ENCODE data around the gene ANKRD36B.

The ANKRD36B gene

DNA sequence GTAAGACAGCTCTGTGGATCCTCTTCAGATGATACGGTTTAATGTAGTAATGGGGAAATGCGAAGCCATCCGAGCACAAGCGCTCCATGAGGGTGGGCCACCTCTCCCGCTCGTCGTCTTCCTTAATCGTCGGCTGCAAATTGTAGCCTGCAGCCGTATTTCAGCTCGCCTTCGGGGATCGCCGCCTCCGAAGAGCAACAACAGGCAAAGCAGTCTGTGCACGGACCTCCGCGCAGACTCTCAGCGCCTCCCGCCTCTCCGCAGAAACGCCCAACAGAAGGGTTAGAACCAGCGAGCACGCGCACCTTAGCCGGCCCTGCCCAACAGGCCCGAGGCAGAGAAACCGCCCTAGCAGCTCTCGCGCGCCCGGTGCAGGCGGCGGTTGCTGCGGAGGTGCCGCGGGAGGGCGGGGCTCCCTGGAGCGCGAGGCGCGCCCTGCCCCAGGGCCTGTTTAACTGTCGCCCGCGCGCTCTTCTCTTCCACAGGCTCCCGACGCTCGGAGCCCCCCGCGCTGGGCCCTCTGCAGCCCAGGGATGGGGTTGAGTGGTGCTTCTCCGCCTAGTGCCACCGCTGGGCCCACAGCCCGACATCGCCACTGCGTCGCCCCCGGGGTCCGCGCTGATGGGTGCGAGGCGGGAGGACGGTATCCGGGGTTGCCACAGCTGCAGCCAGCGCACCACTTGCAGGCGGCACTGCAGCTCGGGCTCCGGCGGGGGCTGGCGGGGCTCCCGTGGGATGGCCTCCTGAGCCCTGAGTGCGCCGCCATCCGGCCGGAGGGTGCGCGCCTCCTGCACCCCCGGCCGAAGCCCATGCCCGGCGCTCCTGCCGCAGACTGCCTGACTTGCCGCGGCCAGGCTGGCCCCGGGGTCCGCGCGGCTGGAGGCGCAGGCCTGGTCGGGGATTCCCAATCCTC lies at the start of gene ANKRD36B:
ANKRD36B (minus strand) TSS at position 280 of the 913 bp plus-strand sequence; CDS start at position 88, 192 bp downstream.
- TF ChIP-seq, protein P1, sequence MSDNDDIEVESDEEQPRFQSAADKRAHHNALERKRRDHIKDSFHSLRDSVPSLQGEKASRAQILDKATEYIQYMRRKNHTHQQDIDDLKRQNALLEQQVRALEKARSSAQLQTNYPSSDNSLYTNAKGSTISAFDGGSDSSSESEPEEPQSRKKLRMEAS (IDR thresholded peaks at IDR 0.05): peak; percentile 68

DNA sequence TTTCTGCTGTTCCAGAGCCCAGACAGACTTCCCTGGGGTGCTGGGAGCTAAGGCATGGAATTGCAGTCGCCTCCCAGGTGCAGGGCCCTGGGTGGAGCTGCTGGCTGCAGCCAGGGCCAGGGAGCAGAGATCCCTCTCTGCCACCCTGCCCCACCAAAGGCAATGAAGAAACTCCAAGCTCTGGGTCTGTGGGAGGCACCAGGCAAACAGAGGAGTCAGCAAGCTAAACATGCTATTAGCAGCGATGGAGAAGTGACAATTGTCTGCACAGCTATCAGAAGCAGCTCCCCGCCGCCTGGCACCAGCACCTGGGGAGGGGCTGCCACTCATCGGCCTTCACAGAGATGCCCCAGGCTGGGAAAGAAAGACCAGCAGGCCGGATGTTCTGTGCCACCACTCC lies 28.2 kb upstream of the ANKRD36B start:
- no peak for TF ChIP-seq EP300 (IDR thresholded peaks at IDR 0.05; ENCODE audit: borderline replicate concordance)
- TF ChIP-seq TAF1 (IDR thresholded peaks at IDR 0.05; ENCODE audit: low read depth): no peak
- TF ChIP-seq YY1 (IDR thresholded peaks at IDR 0.05; ENCODE audit: low read depth): no peak
- no peak for TF ChIP-seq FOXM1 (IDR thresholded peaks at IDR 0.05; ENCODE audit: borderline replicate concordance, low read depth)
- TF ChIP-seq RAD21 (IDR thresholded peaks at IDR 0.05; ENCODE audit: low read depth): no peak
- no peak for TF ChIP-seq CEBPB (IDR thresholded peaks at IDR 0.05)
- no peak for TF ChIP-seq TEAD4 (IDR thresholded peaks at IDR 0.05)
- TF ChIP-seq ZBTB7A (IDR thresholded peaks at IDR 0.05; ENCODE audit: low read depth): no peak

DNA sequence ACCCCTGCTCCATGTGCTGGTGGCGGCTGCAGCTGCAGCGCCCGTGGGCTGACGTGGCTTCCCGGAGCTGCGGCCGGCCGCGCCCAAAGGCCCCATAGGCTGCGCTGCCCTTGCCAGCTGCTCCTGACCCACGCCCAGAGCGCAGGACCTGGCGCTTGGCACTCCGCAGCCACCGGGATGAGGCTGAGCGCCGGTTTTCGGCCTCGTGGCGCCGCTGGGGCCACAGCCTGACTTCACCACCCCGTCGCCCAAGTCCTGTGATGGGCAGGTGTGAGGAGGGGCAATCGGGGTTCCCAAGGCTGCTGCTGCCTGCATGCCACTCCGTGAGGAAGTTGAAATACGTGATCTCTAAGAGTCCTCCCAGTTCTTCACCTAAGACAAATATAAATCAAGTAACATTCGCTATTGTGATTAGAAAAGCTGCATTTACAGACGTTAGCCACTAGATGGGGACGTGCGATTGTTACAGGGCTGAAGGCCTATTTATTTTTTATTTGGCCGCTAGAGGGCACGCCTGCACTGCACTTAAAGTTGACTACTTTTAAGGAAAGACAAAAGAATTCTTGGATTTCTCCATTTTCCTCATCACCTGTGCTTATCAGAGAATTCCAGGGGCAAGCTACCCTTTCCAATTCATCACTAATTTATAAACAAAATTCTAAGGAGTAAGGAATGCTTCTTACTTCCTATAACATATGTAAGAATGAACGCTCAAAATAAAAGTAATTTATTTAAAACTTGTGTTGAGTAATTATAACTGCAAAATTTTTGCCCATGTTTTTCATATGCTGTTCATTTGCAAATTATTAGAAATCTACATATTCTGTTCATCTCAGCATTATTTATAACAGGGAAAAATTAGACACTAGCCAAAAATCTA lies 1.1 kb upstream of the ANKRD36B start:
- TF ChIP-seq, protein P1 (IDR thresholded peaks at IDR 0.05): 0 out of 2 replicates have a peak, but pooled peaks have one; percentile 26
- TF ChIP-seq RAD21 (IDR thresholded peaks at IDR 0.05; ENCODE audit: low read depth) (peak; percentile 99), FOXM1 (IDR thresholded peaks at IDR 0.05; ENCODE audit: borderline replicate concordance, low read depth) (0 out of 2 replicates have a peak, but pooled peaks have one; percentile 22)

DNA sequence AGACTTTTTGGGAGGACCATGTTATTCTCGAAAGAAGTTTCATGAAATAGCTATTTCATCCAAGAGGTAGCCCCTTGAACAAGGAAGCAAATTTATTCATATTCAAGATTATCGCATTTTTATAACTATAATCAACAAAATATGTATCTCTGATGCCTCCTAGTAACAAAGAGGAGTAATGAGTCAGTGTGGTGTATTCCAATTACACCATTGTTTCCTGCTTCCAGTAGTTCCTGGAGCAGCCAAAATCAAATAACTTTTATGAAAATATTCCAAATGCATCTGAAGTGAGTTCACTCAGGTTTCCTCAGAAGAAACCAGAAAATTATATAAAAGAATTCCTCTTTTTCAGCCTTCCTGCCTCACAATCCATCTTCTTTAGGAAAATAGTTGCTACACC lies 43.0 kb downstream of the ANKRD36B start:
- TF ChIP-seq, protein P2, sequence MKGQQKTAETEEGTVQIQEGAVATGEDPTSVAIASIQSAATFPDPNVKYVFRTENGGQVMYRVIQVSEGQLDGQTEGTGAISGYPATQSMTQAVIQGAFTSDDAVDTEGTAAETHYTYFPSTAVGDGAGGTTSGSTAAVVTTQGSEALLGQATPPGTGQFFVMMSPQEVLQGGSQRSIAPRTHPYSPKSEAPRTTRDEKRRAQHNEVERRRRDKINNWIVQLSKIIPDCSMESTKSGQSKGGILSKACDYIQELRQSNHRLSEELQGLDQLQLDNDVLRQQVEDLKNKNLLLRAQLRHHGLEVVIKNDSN (IDR thresholded peaks at IDR 0.05): no peak
- TF ChIP-seq, protein P1 (IDR thresholded peaks at IDR 0.05): no peak
- TF ChIP-seq, protein P3, sequence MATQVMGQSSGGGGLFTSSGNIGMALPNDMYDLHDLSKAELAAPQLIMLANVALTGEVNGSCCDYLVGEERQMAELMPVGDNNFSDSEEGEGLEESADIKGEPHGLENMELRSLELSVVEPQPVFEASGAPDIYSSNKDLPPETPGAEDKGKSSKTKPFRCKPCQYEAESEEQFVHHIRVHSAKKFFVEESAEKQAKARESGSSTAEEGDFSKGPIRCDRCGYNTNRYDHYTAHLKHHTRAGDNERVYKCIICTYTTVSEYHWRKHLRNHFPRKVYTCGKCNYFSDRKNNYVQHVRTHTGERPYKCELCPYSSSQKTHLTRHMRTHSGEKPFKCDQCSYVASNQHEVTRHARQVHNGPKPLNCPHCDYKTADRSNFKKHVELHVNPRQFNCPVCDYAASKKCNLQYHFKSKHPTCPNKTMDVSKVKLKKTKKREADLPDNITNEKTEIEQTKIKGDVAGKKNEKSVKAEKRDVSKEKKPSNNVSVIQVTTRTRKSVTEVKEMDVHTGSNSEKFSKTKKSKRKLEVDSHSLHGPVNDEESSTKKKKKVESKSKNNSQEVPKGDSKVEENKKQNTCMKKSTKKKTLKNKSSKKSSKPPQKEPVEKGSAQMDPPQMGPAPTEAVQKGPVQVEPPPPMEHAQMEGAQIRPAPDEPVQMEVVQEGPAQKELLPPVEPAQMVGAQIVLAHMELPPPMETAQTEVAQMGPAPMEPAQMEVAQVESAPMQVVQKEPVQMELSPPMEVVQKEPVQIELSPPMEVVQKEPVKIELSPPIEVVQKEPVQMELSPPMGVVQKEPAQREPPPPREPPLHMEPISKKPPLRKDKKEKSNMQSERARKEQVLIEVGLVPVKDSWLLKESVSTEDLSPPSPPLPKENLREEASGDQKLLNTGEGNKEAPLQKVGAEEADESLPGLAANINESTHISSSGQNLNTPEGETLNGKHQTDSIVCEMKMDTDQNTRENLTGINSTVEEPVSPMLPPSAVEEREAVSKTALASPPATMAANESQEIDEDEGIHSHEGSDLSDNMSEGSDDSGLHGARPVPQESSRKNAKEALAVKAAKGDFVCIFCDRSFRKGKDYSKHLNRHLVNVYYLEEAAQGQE (IDR thresholded peaks at IDR 0.05; ENCODE audit: low read depth): no peak
- TF ChIP-seq FOXM1 (IDR thresholded peaks at IDR 0.05; ENCODE audit: borderline replicate concordance, low read depth) (no peak), TAF1 (IDR thresholded peaks at IDR 0.05; ENCODE audit: low read depth) (no peak), CEBPB (IDR thresholded peaks at IDR 0.05) (no peak), YY1 (IDR thresholded peaks at IDR 0.05; ENCODE audit: low read depth) (no peak), TEAD4 (IDR thresholded peaks at IDR 0.05) (no peak), TCF12 (IDR thresholded peaks at IDR 0.05; ENCODE audit: low read depth) (no peak), RAD21 (IDR thresholded peaks at IDR 0.05; ENCODE audit: low read depth) (no peak), ZBTB7A (IDR thresholded peaks at IDR 0.05; ENCODE audit: low read depth) (no peak), NFIC (IDR thresholded peaks at IDR 0.05) (no peak), EP300 (IDR thresholded peaks at IDR 0.05; ENCODE audit: borderline replicate concordance) (no peak), CREB1 (IDR thresholded peaks at IDR 0.05; ENCODE audit: low read depth) (no peak), EGR1 (IDR thresholded peaks at IDR 0.05) (no peak)

All from Ishikawa (cell line).